Activated CD4-positive, alpha-beta T cell treated with anti-CD3 and anti-CD28 coated beads, Interleukin-2, amount 10 ng/mL, durations not matched to agents 24 days and 14 days (primary cell): ENCODE data around the gene STAG1. TPM values are rescaled to one million over a fixed set of nuclear protein-coding genes. Genes with fewer than 3 reads are reported as not detected.
A peak's percentile ranks its signal among the peaks of the same experiment; 100 is the strongest.
"Not testable (repeated sequence)": the region's sequence is repeated elsewhere in the genome, so short reads cannot be mapped to it uniquely, and the experiment has no call there.

Source experiments
- DNase-seq: peaks from one replicate; pipeline ENCODE4 v3.0.0; 2022
- H3K27ac Mint-ChIP-seq: one replicate; pipeline ENCODE4 v1.8.0; 2022; ENCODE audit warnings: mild to moderate bottlenecking, mixed read lengths
- H3K27me3 Mint-ChIP-seq: one replicate; pipeline ENCODE4 v1.8.0; 2022; ENCODE audit warnings: mixed read lengths
- H3K36me3 Mint-ChIP-seq: one replicate; pipeline ENCODE4 v1.8.0; 2022; ENCODE audit warnings: low read depth, mild to moderate bottlenecking, mixed read lengths
- H3K4me1 Mint-ChIP-seq: one replicate; pipeline ENCODE4 v1.8.0; 2021; ENCODE audit warnings: mixed read lengths
- H3K4me3 Mint-ChIP-seq: one replicate; pipeline ENCODE4 v1.8.0; 2022; ENCODE audit warnings: mild to moderate bottlenecking, moderate library complexity, mixed read lengths
- H3K9me3 Mint-ChIP-seq: one replicate; pipeline ENCODE4 v1.8.0; 2021; ENCODE audit warnings: mixed read lengths
- intact Hi-C: fragments of 100-400 bp; cut with micrococcal nuclease; formaldehyde crosslinking; loops from one replicate; pipeline ENCODE4 v1.15.1; 2023
- total RNA-seq: library from RNA; stranded (reverse); gene quantifications from 2 replicates; pipeline ENCODE4 v1.2.3, GENCODE V29; 2022

The STAG1 gene
- total RNA-seq, 1 donor from 2014 or later = 46.2 TPM

- H3K9me3 Mint-ChIP-seq = no peaks in the 10 kb centered on the region
- H3K4me1 Mint-ChIP-seq = peaks cover 38% of the 10 kb centered on the region
- peaks cover 5% of the 10 kb centered on the region for H3K36me3 Mint-ChIP-seq
- H3K4me3 Mint-ChIP-seq = no peak overlapping the region
- H3K27me3 Mint-ChIP-seq = no peaks in the 10 kb centered on the region
- intact Hi-C loops = no loop called here
- no peak for DNase-seq
- no peak overlapping the region for H3K27ac Mint-ChIP-seq
Measured at GRCh38 chr3:136733317-136733833, 18.8 kb downstream of the STAG1 start.

- Mint-ChIP-seq H3K9me3 (no peaks in the 10 kb centered on the region), H3K36me3 (peaks cover under 1% of the 10 kb centered on the region), H3K27ac (peak overlapping the region; percentile 20), H3K27me3 (no peaks in the 10 kb centered on the region), H3K4me1 (peaks cover 38% of the 10 kb centered on the region), H3K4me3 (no peak overlapping the region)
- DNase-seq = no peak
- intact Hi-C loops = no loop called here
Measured at GRCh38 chr3:136731274-136731884, 20.8 kb downstream of the STAG1 start.

- intact Hi-C loops = no loop called here
- no peaks in the 10 kb centered on the region for H3K9me3 Mint-ChIP-seq
- H3K27me3 Mint-ChIP-seq = no peaks in the 10 kb centered on the region
- no peak overlapping the region for H3K4me3 Mint-ChIP-seq
- DNase-seq = no peak
- H3K4me1 Mint-ChIP-seq = peaks cover 42% of the 10 kb centered on the region
- peaks cover 1% of the 10 kb centered on the region for H3K36me3 Mint-ChIP-seq
- no peak overlapping the region for H3K27ac Mint-ChIP-seq
Measured at GRCh38 chr3:136730595-136731273, 21.4 kb downstream of the STAG1 start.

GRCh38 chr3:136728918-136729317 is 23.3 kb downstream of the STAG1 start:
- no peak overlapping the region for H3K4me3 Mint-ChIP-seq
- no peak overlapping the region for H3K27ac Mint-ChIP-seq
- H3K27me3 Mint-ChIP-seq = no peaks in the 10 kb centered on the region
- peaks cover 39% of the 10 kb centered on the region for H3K4me1 Mint-ChIP-seq
- H3K9me3 Mint-ChIP-seq = no peaks in the 10 kb centered on the region
- intact Hi-C loops = no loop called here
- DNase-seq = no peak
- peaks cover 7% of the 10 kb centered on the region for H3K36me3 Mint-ChIP-seq

GRCh38 chr3:136728473-136728872 is 23.7 kb downstream of the STAG1 start:
- intact Hi-C loops = no loop called here
- H3K4me1 Mint-ChIP-seq = peaks cover 39% of the 10 kb centered on the region
- H3K27ac Mint-ChIP-seq = no peak overlapping the region

GRCh38 chr3:136725468-136725867 is 26.7 kb downstream of the STAG1 start:
- peaks cover 16% of the 10 kb centered on the region for H3K36me3 Mint-ChIP-seq
- intact Hi-C loops = no loop called here
- H3K9me3 Mint-ChIP-seq = no peaks in the 10 kb centered on the region
- H3K4me1 Mint-ChIP-seq = peaks cover 21% of the 10 kb centered on the region
- no peak overlapping the region for H3K27ac Mint-ChIP-seq
- no peaks in the 10 kb centered on the region for H3K27me3 Mint-ChIP-seq
- no peak overlapping the region for H3K4me3 Mint-ChIP-seq
- DNase-seq = no peak

More at GRCh38 chr3:136728473-136728872, 23.7 kb downstream of the STAG1 start:
- DNase-seq = no peak
- H3K9me3 Mint-ChIP-seq = no peaks in the 10 kb centered on the region
- no peaks in the 10 kb centered on the region for H3K27me3 Mint-ChIP-seq
- peaks cover 7% of the 10 kb centered on the region for H3K36me3 Mint-ChIP-seq
- H3K4me3 Mint-ChIP-seq = no peak overlapping the region

GRCh38 chr3:136722916-136723315 is 29.3 kb downstream of the STAG1 start:
- peaks cover 17% of the 10 kb centered on the region for H3K4me1 Mint-ChIP-seq
- H3K4me3 Mint-ChIP-seq, intact Hi-C loops, H3K27me3 Mint-ChIP-seq, H3K9me3 Mint-ChIP-seq, DNase-seq, H3K27ac Mint-ChIP-seq: not testable (repeated sequence)
- H3K36me3 Mint-ChIP-seq = peaks cover 29% of the 10 kb centered on the region

- DNase-seq, H3K4me3 Mint-ChIP-seq, H3K9me3 Mint-ChIP-seq, intact Hi-C loops, H3K27me3 Mint-ChIP-seq, H3K27ac Mint-ChIP-seq: not testable (repeated sequence)
- peaks cover 17% of the 10 kb centered on the region for H3K4me1 Mint-ChIP-seq
- peaks cover 29% of the 10 kb centered on the region for H3K36me3 Mint-ChIP-seq
Measured at GRCh38 chr3:136722399-136722798, 29.8 kb downstream of the STAG1 start.

- DNase-seq = no peak
- Mint-ChIP-seq H3K27me3 (no peaks in the 10 kb centered on the region), H3K4me3 (no peak overlapping the region), H3K27ac (no peak overlapping the region), H3K4me1 (peaks cover 11% of the 10 kb centered on the region), H3K9me3 (no peaks in the 10 kb centered on the region), H3K36me3 (peaks cover 29% of the 10 kb centered on the region)
- intact Hi-C loops = no loop called here
Measured at GRCh38 chr3:136720091-136720490, 32.1 kb downstream of the STAG1 start.

- Mint-ChIP-seq H3K4me1 (peaks cover 9% of the 10 kb centered on the region), H3K9me3 (no peaks in the 10 kb centered on the region), H3K27me3 (no peaks in the 10 kb centered on the region), H3K27ac (peak overlapping the region; percentile 45), H3K36me3 (peaks cover 32% of the 10 kb centered on the region), H3K4me3 (no peak overlapping the region)
- intact Hi-C loops = no loop called here
- DNase-seq = no peak
Measured at GRCh38 chr3:136716629-136717028, 35.5 kb downstream of the STAG1 start.

- Mint-ChIP-seq H3K27me3 (no peaks in the 10 kb centered on the region), H3K36me3 (peaks cover 23% of the 10 kb centered on the region), H3K9me3 (no peaks in the 10 kb centered on the region), H3K4me1 (peaks cover 8% of the 10 kb centered on the region), H3K4me3 (no peak overlapping the region), H3K27ac (no peak overlapping the region)
- intact Hi-C loops = no loop called here
- no peak for DNase-seq
Measured at GRCh38 chr3:136714020-136714419, 38.2 kb downstream of the STAG1 start.

- H3K9me3 Mint-ChIP-seq = no peaks in the 10 kb centered on the region
- DNase-seq = no peak
- H3K27me3 Mint-ChIP-seq = no peaks in the 10 kb centered on the region
- peaks cover 22% of the 10 kb centered on the region for H3K36me3 Mint-ChIP-seq
- no peak overlapping the region for H3K4me3 Mint-ChIP-seq
- H3K4me1 Mint-ChIP-seq = peaks cover 10% of the 10 kb centered on the region
- intact Hi-C loops = no loop called here
- no peak overlapping the region for H3K27ac Mint-ChIP-seq
Measured at GRCh38 chr3:136712941-136713340, 39.2 kb downstream of the STAG1 start.

GRCh38 chr3:136711888-136712287 is 40.3 kb downstream of the STAG1 start:
- DNase-seq, intact Hi-C loops, H3K27me3 Mint-ChIP-seq, H3K9me3 Mint-ChIP-seq, H3K27ac Mint-ChIP-seq, H3K4me1 Mint-ChIP-seq, H3K4me3 Mint-ChIP-seq: not testable (repeated sequence)
- H3K36me3 Mint-ChIP-seq = peaks cover 24% of the 10 kb centered on the region

GRCh38 chr3:136711277-136711676 is 40.9 kb downstream of the STAG1 start:
- no peak overlapping the region for H3K27ac Mint-ChIP-seq
- H3K36me3 Mint-ChIP-seq = peaks cover 25% of the 10 kb centered on the region
- DNase-seq = no peak
- H3K4me3 Mint-ChIP-seq = no peak overlapping the region
- H3K9me3 Mint-ChIP-seq = no peaks in the 10 kb centered on the region
- peaks cover 3% of the 10 kb centered on the region for H3K4me1 Mint-ChIP-seq
- intact Hi-C loops = no loop called here
- no peaks in the 10 kb centered on the region for H3K27me3 Mint-ChIP-seq
